Hippocampal formation (tissue), 2 donors: ENCODE measurements around the gene MACROD1.

Experiments
- DNase-seq, 2 donors: peaks; one replicate each; lab custom pipeline; 2025; lab: John Stamatoyannopoulos, UW

The MACROD1 gene

GRCh38 chr11:64077607-64078006 is 88.3 kb downstream of the MACROD1 start:
- DNase-seq = no peak

GRCh38 chr11:64076758-64077157 is 89.2 kb downstream of the MACROD1 start:
- no peak for DNase-seq

- no peak for DNase-seq
Observed at GRCh38 chr11:64074239-64074638, 91.7 kb downstream of the MACROD1 start.

- no peak for DNase-seq
Observed at GRCh38 chr11:64073542-64073941, 92.4 kb downstream of the MACROD1 start.

GRCh38 chr11:64072871-64073270 is 93.0 kb downstream of the MACROD1 start:
- no peak for DNase-seq

- DNase-seq = no peak
Observed at GRCh38 chr11:64072403-64072802, 93.5 kb downstream of the MACROD1 start.

GRCh38 chr11:64071849-64072248 is 94.1 kb downstream of the MACROD1 start:
- DNase-seq = no peak

GRCh38 chr11:64070314-64070681 is 95.6 kb downstream of the MACROD1 start:
- DNase-seq = no peak

- DNase-seq = no peak
Observed at GRCh38 chr11:64069401-64070313, 96.3 kb downstream of the MACROD1 start.

GRCh38 chr11:64068705-64069400 is 97.1 kb downstream of the MACROD1 start:
- no peak for DNase-seq

- DNase-seq = no peak
Observed at GRCh38 chr11:64067230-64067993, 98.5 kb downstream of the MACROD1 start.

- DNase-seq = no peak
Observed at GRCh38 chr11:64065712-64066111, 100.2 kb downstream of the MACROD1 start.

GRCh38 chr11:64065141-64065465 is 100.8 kb downstream of the MACROD1 start:
- no peak for DNase-seq

- DNase-seq = no peak
Observed at GRCh38 chr11:64064374-64065140, 101.4 kb downstream of the MACROD1 start.

- DNase-seq = no peak
Observed at GRCh38 chr11:64063777-64064176, 102.1 kb downstream of the MACROD1 start.

GRCh38 chr11:64062185-64063039 is 103.5 kb downstream of the MACROD1 start:
- DNase-seq = no peak

GRCh38 chr11:64060861-64061444 is 105.0 kb downstream of the MACROD1 start:
- peak; percentile 17 to 56 for DNase-seq

- no peak for DNase-seq
Observed at GRCh38 chr11:64060263-64060860, 105.6 kb downstream of the MACROD1 start.

- DNase-seq = no peak
Observed at GRCh38 chr11:64059339-64060140, 106.4 kb downstream of the MACROD1 start.
